ENCODE results near the gene AUTS2. TPM values are rescaled to one million over a fixed set of nuclear protein-coding genes. Genes with fewer than 3 reads are reported as not detected.

The AUTS2 gene
- polyA plus RNA-seq, 1 donor from 2014 or later, result 8.9 TPM

GRCh38 chr7:69608878-69609277 is 10.6 kb downstream of the AUTS2 start:
- H3K36me3 Mint-ChIP-seq, result no peaks in the 10 kb centered on the region
- H3K4me1 Mint-ChIP-seq, result no peaks in the 10 kb centered on the region
- H3K27me3 Mint-ChIP-seq, result peaks cover 4% of the 10 kb centered on the region
- H3K4me3 Mint-ChIP-seq, result no peak overlapping the region
- H3K27ac Mint-ChIP-seq, result no peak overlapping the region
- H3K9me3 Mint-ChIP-seq, result no peaks in the 10 kb centered on the region

GRCh38 chr7:69609541-69610373 is 11.5 kb downstream of the AUTS2 start:
- H3K4me3 Mint-ChIP-seq, result no peak overlapping the region
- no peaks in the 10 kb centered on the region for H3K36me3 Mint-ChIP-seq
- H3K4me1 Mint-ChIP-seq, result no peaks in the 10 kb centered on the region
- H3K27me3 Mint-ChIP-seq, result peaks cover 4% of the 10 kb centered on the region
- H3K9me3 Mint-ChIP-seq, result no peaks in the 10 kb centered on the region
- H3K27ac Mint-ChIP-seq, result no peak overlapping the region

- Mint-ChIP-seq H3K27me3 (peaks cover 4% of the 10 kb centered on the region), H3K36me3 (no peaks in the 10 kb centered on the region), H3K4me3 (no peak overlapping the region), H3K9me3 (no peaks in the 10 kb centered on the region), H3K4me1 (no peaks in the 10 kb centered on the region), H3K27ac (no peak overlapping the region)
Observed at GRCh38 chr7:69610374-69611084, 12.3 kb downstream of the AUTS2 start.

GRCh38 chr7:69612981-69613380 is 14.7 kb downstream of the AUTS2 start:
- Mint-ChIP-seq H3K4me3 (no peak overlapping the region), H3K4me1 (no peaks in the 10 kb centered on the region), H3K27me3 (peaks cover 4% of the 10 kb centered on the region), H3K36me3 (no peaks in the 10 kb centered on the region), H3K9me3 (no peaks in the 10 kb centered on the region), H3K27ac (no peak overlapping the region)

GRCh38 chr7:69613846-69614245 is 15.6 kb downstream of the AUTS2 start:
- Mint-ChIP-seq H3K9me3 (no peaks in the 10 kb centered on the region), H3K27ac (no peak overlapping the region), H3K4me1 (no peaks in the 10 kb centered on the region), H3K36me3 (no peaks in the 10 kb centered on the region), H3K4me3 (no peak overlapping the region), H3K27me3 (no peaks in the 10 kb centered on the region)

GRCh38 chr7:69615685-69616084 is 17.4 kb downstream of the AUTS2 start:
- H3K4me3 Mint-ChIP-seq, result no peak overlapping the region
- no peaks in the 10 kb centered on the region for H3K9me3 Mint-ChIP-seq
- no peak overlapping the region for H3K27ac Mint-ChIP-seq
- no peaks in the 10 kb centered on the region for H3K4me1 Mint-ChIP-seq
- H3K36me3 Mint-ChIP-seq, result peaks cover 2% of the 10 kb centered on the region
- H3K27me3 Mint-ChIP-seq, result peaks cover 3% of the 10 kb centered on the region

GRCh38 chr7:69617364-69617763 is 19.1 kb downstream of the AUTS2 start:
- no peak overlapping the region for H3K27ac Mint-ChIP-seq
- no peaks in the 10 kb centered on the region for H3K4me1 Mint-ChIP-seq
- no peak overlapping the region for H3K4me3 Mint-ChIP-seq
- H3K36me3 Mint-ChIP-seq, result peaks cover 2% of the 10 kb centered on the region
- no peaks in the 10 kb centered on the region for H3K9me3 Mint-ChIP-seq
- peaks cover 3% of the 10 kb centered on the region for H3K27me3 Mint-ChIP-seq

GRCh38 chr7:69619054-69619453 is 20.8 kb downstream of the AUTS2 start:
- Mint-ChIP-seq H3K9me3 (no peaks in the 10 kb centered on the region), H3K27ac (no peak overlapping the region), H3K4me1 (no peaks in the 10 kb centered on the region), H3K4me3 (no peak overlapping the region), H3K27me3 (peaks cover 3% of the 10 kb centered on the region), H3K36me3 (peaks cover 2% of the 10 kb centered on the region)

GRCh38 chr7:69619635-69620034 is 21.4 kb downstream of the AUTS2 start:
- Mint-ChIP-seq H3K27ac (no peak overlapping the region), H3K9me3 (no peaks in the 10 kb centered on the region), H3K27me3 (peaks cover 3% of the 10 kb centered on the region), H3K36me3 (peaks cover 2% of the 10 kb centered on the region), H3K4me1 (no peaks in the 10 kb centered on the region), H3K4me3 (no peak overlapping the region)

DNA sequence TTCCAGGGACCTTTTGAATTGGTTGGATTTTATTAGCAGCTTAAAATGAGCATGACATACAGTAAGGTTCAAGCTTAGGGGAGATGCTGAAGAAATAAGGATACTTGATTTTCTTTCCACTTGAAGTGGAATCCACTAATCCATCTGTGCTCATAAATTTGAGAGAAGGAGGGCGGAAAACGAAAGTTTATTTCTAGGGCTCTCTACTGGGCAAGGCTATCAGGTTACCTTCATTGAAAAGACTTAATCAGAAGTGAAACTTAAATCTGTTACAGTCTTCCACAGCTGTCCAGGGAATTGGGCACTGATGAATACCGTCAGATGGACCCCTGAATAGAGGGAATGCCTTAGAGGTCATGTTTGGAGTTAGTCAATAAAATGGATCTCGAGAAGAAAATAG is 21.8 kb downstream of the AUTS2 start:
- no peaks in the 10 kb centered on the region for H3K4me1 Mint-ChIP-seq
- no peaks in the 10 kb centered on the region for H3K9me3 Mint-ChIP-seq
- H3K27me3 Mint-ChIP-seq, result peaks cover 3% of the 10 kb centered on the region
- H3K4me3 Mint-ChIP-seq, result no peak overlapping the region
- no peak overlapping the region for H3K27ac Mint-ChIP-seq
- H3K36me3 Mint-ChIP-seq, result peaks cover 2% of the 10 kb centered on the region

DNA sequence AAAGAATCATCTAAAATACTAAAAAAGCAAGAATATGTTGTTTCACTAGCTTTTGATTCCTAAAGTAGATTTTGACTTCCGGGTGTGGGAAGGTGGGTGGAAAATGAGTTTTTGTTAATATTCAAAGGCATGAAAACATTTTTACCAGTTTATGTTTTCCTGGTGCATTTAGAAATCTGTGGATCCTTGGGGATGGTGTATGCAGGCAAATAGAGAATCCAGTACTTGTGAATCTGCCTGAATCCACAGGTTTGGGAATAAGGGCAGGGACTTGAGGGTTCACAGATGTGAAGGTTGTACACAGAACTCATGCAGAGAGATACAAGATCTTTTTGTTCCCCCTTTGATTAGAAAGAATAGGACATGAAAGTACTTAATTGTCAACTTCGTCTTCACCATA is 22.4 kb downstream of the AUTS2 start:
- Mint-ChIP-seq H3K4me1 (no peaks in the 10 kb centered on the region), H3K9me3 (no peaks in the 10 kb centered on the region), H3K36me3 (peaks cover 2% of the 10 kb centered on the region), H3K4me3 (no peak overlapping the region), H3K27me3 (peaks cover 3% of the 10 kb centered on the region), H3K27ac (peak overlapping the region in 1 of 3 donors; percentile 76)

- Mint-ChIP-seq H3K27ac (no peak overlapping the region), H3K27me3 (peaks cover 3% of the 10 kb centered on the region), H3K4me3 (no peak overlapping the region), H3K9me3 (no peaks in the 10 kb centered on the region), H3K4me1 (no peaks in the 10 kb centered on the region), H3K36me3 (peaks cover 2% of the 10 kb centered on the region)
Observed at GRCh38 chr7:69622014-69622835, 23.9 kb downstream of the AUTS2 start.

DNA sequence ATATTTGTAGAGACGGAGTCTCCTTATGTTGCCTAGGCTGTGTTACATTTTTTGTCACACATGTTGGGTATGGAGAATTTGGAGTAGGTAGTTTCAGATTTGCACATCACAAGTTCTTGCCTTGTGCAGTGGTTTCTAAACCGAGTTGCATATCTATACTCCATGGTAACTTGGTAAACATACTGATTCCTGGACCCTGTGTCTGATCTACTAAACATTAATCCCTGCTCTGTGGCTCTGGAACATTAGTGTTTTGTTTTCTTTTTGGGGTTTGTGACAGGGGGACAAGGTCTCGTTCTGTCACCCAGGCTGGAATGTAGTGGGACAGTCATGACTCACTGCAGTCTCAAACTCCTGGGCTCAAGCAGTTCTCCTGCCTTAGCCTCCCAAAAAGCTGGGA is 24.7 kb downstream of the AUTS2 start:
- Mint-ChIP-seq H3K27ac (no peak overlapping the region), H3K4me1 (peaks cover 0 to 1% (median 0%) of the 10 kb centered on the region in 3 donors), H3K9me3 (no peaks in the 10 kb centered on the region), H3K4me3 (no peak overlapping the region), H3K36me3 (peaks cover 2% of the 10 kb centered on the region), H3K27me3 (peaks cover 3% of the 10 kb centered on the region)

GRCh38 chr7:69624435-69625230 is 26.4 kb downstream of the AUTS2 start:
- Mint-ChIP-seq H3K36me3 (peaks cover under 1% of the 10 kb centered on the region), H3K27me3 (peaks cover 3% of the 10 kb centered on the region), H3K4me3 (no peak overlapping the region), H3K9me3 (no peaks in the 10 kb centered on the region), H3K4me1 (peaks cover 0 to 2% (median 0%) of the 10 kb centered on the region in 3 donors), H3K27ac (no peak overlapping the region)

Measured in IgD-negative memory B cell (primary cell).